ENCODE results near the gene AKNAD1. TPM values are rescaled to one million over a fixed set of nuclear protein-coding genes. Genes with fewer than 3 reads are reported as not detected.

AKNAD1 gene
- total and polyA plus RNA-seq, 10 of the 15 experiments (the other 5 are each of a cell fraction or from before 2014, with no cell fraction given): 0.05 to 0.13 (median 0.10) TPM; not detected in 7

- TF ChIP-seq TCF3 (IDR thresholded peaks at IDR 0.05; ENCODE audit: borderline replicate concordance, insufficient read depth, low read depth, low read length) (no peak), NFXL1 (IDR thresholded peaks at IDR 0.05; ENCODE audit: borderline replicate concordance) (no peak), IRF4 (IDR thresholded peaks at IDR 0.05; ENCODE audit: low read depth, low read length) (no peak), STAT3 (IDR thresholded peaks at IDR 0.05; ENCODE audit: low read depth, low read length) (no peak), PBX3 (IDR thresholded peaks at IDR 0.05; ENCODE audit: insufficient replicate concordance, low read depth, low read length) (no peak), SKIL (IDR thresholded peaks at IDR 0.05; ENCODE audit: low read depth, poor library complexity, severe bottlenecking) (no peak), CBX5 (IDR thresholded peaks at IDR 0.05; ENCODE audit: low read depth) (no peak)
Observed at GRCh38 chr1:108861566-108861965, 4.7 kb upstream of the AKNAD1 start (continued).

- no peak overlapping the region for H3K27ac ChIP-seq (ENCODE audit: control insufficient read depth, insufficient read depth)
- SMC1A ChIA-PET (ENCODE audit: uncharacterized antibody, unreplicated experiment): interaction anchor here (1.3 kb wide), 1 partner anchor 11 kb away, joined by 3 read pairs; no protein-coding TSS in a partner anchor
- 74% methylated on average over 9 of the region's 9 CpGs for WGBS (ENCODE audit: insufficient coverage, insufficient replicate concordance, low lambda C conversion rate, missing lambda C conversion rate)
- H3K4me2 ChIP-seq (ENCODE audit: control insufficient read depth, insufficient read depth): no peak overlapping the region
- POLR2A ChIA-PET: no interaction called here
- no peaks in the 10 kb centered on the region for H3K36me3 ChIP-seq (ENCODE audit: control insufficient read depth in 2 of 2, insufficient read depth in 2 of 2, low read length in 1 of 2)
- H2AFZ ChIP-seq (ENCODE audit: control insufficient read depth, low read depth, low read length): no peak overlapping the region
- H3K4me1 ChIP-seq (ENCODE audit: control insufficient read depth, insufficient read depth, low read length): peaks cover 5% of the 10 kb centered on the region; the same call in 1 of the 2 replicates
- no peak overlapping the region for H3K4me3 ChIP-seq
- FAIRE-seq (no peak), ATAC-seq (no peak), DNase-seq (ENCODE audit: low read depth, low spot score) (no peak)
- no peaks in the 10 kb centered on the region for H3K79me2 ChIP-seq (ENCODE audit: control insufficient read depth, insufficient read depth, low read length)
- H4K20me1 ChIP-seq (ENCODE audit: control insufficient read depth, insufficient read depth): no peaks in the 10 kb centered on the region
- no peaks in the 10 kb centered on the region; a peak in 1 of 4 replicates for H3K27me3 ChIP-seq (replicated peaks in 1 of 2; ENCODE audit: control insufficient read depth in 2 of 2, insufficient read depth in 2 of 2, low read length in 1 of 2)
- CTCF ChIA-PET: no interaction called here
- intact Hi-C loops (cut with micrococcal nuclease; ENCODE audit: unreplicated experiment) (no loop called here), in situ Hi-C loops (cut with MboI) (no loop called here)
- no peaks in the 10 kb centered on the region for H3K9me3 ChIP-seq (replicated peaks; ENCODE audit: control insufficient read depth, insufficient read depth, low read length)
- no TSS peak for BruUV-seq (replicated peaks)
- no peak overlapping the region for H3K9ac ChIP-seq (ENCODE audit: control insufficient read depth, insufficient read depth, low read length)
- RAD21 ChIA-PET (ENCODE audit: unreplicated experiment): no interaction called here
- TF ChIP-seq IKZF2 (IDR thresholded peaks at IDR 0.05): no peak
- no peak for TF ChIP-seq NFYB (IDR thresholded peaks at IDR 0.05; ENCODE audit: insufficient read depth, low read depth, low read length)
- TF ChIP-seq HDAC2 (IDR thresholded peaks at IDR 0.05): no peak
- no peak for TF ChIP-seq ZBTB4 (CRISPR knock-in tag; IDR thresholded peaks at IDR 0.05)
- no peak for TF ChIP-seq HSF1 (IDR thresholded peaks at IDR 0.05; ENCODE audit: low read depth, low read length)
- TF ChIP-seq RAD51 (IDR thresholded peaks at IDR 0.05): no peak
- TF ChIP-seq ZNF24 (IDR thresholded peaks at IDR 0.05): no peak
- no peak for TF ChIP-seq BCL11A (IDR thresholded peaks at IDR 0.05; ENCODE audit: low read depth, low read length)
Observed at GRCh38 chr1:108860190-108860907, 3.5 kb upstream of the AKNAD1 start.

All from GM12878 (cell line).